Measurements from ENCODE around the gene SVBP.

DNA sequence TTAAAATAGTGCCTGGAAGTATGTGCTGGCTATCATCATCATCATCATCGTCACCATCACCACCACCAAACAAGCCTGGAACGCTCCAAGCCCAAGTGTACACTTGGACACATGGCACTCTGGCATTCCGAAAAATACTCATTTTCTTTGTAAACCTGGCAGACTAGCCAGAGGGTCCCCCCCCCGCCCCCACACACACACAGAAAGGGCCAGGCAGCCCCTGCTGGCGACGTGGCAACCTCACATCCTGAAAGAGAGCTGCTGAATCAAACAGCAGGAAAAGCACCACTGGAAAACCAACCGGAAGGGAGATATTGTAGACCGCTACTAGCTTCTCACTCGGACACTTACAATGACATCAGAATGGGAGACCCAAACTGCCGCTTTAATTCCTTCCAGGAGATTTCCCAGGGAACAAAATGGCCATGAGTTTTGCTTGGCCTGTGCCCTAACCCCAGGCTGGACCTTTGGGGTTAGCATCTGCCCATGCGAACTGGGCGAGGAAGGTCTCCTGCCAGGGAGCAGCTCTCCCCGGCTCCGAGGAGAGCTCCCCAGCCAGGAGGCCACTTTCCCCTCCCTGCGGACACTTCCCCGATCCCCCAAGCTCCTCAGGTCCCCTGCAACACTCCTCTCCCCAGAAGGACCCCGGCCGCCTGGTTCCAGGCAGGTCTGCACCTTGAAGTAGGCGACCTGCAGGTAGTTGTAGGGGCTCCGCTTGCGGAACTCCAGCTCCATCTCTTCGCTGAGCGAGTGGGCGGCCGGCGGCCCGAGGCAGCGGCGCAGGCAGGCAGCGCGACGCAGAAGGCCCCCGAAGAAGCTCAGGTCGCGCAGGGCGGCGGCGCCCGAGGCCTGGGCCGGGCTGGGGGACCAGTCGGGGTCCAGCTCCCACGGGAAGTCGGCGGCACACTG is 51.1 kb downstream of the SVBP start:
- TF ChIP-seq, protein P1, sequence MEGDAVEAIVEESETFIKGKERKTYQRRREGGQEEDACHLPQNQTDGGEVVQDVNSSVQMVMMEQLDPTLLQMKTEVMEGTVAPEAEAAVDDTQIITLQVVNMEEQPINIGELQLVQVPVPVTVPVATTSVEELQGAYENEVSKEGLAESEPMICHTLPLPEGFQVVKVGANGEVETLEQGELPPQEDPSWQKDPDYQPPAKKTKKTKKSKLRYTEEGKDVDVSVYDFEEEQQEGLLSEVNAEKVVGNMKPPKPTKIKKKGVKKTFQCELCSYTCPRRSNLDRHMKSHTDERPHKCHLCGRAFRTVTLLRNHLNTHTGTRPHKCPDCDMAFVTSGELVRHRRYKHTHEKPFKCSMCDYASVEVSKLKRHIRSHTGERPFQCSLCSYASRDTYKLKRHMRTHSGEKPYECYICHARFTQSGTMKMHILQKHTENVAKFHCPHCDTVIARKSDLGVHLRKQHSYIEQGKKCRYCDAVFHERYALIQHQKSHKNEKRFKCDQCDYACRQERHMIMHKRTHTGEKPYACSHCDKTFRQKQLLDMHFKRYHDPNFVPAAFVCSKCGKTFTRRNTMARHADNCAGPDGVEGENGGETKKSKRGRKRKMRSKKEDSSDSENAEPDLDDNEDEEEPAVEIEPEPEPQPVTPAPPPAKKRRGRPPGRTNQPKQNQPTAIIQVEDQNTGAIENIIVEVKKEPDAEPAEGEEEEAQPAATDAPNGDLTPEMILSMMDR (IDR thresholded peaks at IDR 0.05), result peak in 2 of 3 experiments; percentile 41 to 54
- TF ChIP-seq POLR2AphosphoS5 (IDR thresholded peaks at IDR 0.05) (peak; percentile 5 to 28), EP300 (IDR thresholded peaks at IDR 0.05) (no peak), POLR2A (IDR thresholded peaks at IDR 0.05; ENCODE audit: low read depth) (no peak)
